Liver (tissue), 9 donors: Measurements from ENCODE around the gene RALGDS. TPM values are rescaled to one million over a fixed set of nuclear protein-coding genes. Genes with fewer than 3 reads are reported as not detected.

Experiments used
- DNase-seq: peaks from one replicate; pipeline ENCODE4 v3.0.0-alpha.2; 2017; ENCODE audit warnings: low spot score
- H3K27ac ChIP-seq, 2 donors: one replicate each; pipeline ENCODE4 v1.7.0; 2013; ENCODE audit warnings: inconsistent platforms in 2 of 2, low read length in 2 of 2, control low read depth in 1 of 2, low read depth in 1 of 2, mild to moderate bottlenecking in 1 of 2
- H3K27me3 ChIP-seq, 4 donors: one replicate each; pipeline versions ENCODE4 v1.6.1 to v1.7.0; 2013; ENCODE audit warnings: low read length in 3 of 4, inconsistent platforms in 1 of 4, mild to moderate bottlenecking in 1 of 4, moderate library complexity in 1 of 4; ENCODE audit not compliant: control insufficient read depth in 4 of 4, insufficient read depth in 4 of 4
- H3K36me3 ChIP-seq, 4 donors: one replicate each; pipeline versions ENCODE4 v1.6.1 to v1.7.0; 2013; ENCODE audit warnings: low read length in 3 of 4, mild to moderate bottlenecking in 3 of 4, low read depth in 1 of 4, moderate library complexity in 1 of 4; ENCODE audit not compliant: control insufficient read depth in 4 of 4, insufficient read depth in 3 of 4
- H3K4me1 ChIP-seq, 4 donors: one replicate each; pipeline versions ENCODE4 v1.6.1 to v1.7.0; 2013; ENCODE audit warnings: low read length in 3 of 4, mild to moderate bottlenecking in 3 of 4, moderate library complexity in 1 of 4; ENCODE audit not compliant: control insufficient read depth in 4 of 4, insufficient read depth in 4 of 4
- H3K4me3 ChIP-seq, 3 donors: one replicate each; pipeline versions ENCODE4 v1.6.1 to v1.7.0; 2013; ENCODE audit warnings: low read length in 3 of 3, control low read depth in 1 of 3, low read depth in 1 of 3, mild to moderate bottlenecking in 1 of 3
- H3K9ac ChIP-seq, 2 donors: one replicate each; pipeline ENCODE4 v1.7.0; 2013; ENCODE audit warnings: low read length in 2 of 2, mild to moderate bottlenecking in 2 of 2, moderate library complexity in 2 of 2, control low read depth in 1 of 2, low read depth in 1 of 2
- H3K9me3 ChIP-seq, 4 donors: one replicate each; pipeline versions ENCODE4 v1.6.1 to v1.7.0; 2013; ENCODE audit warnings: low read length in 3 of 4; ENCODE audit not compliant: control insufficient read depth in 4 of 4
- EGR1 ChIP-seq, 2 donors: IDR thresholded peaks; 2 replicates each; pipeline ENCODE4 v1.6.1; 2016 to 2018; ENCODE audit warnings: antibody characterized with exemption in 2 of 2, low read depth in 2 of 2
- RAD21 ChIP-seq, 2 donors: IDR thresholded peaks; 2 replicates each; pipeline ENCODE4 v1.6.1; 2016; ENCODE audit warnings: antibody characterized with exemption in 2 of 2, mild to moderate bottlenecking in 2 of 2
- REST ChIP-seq: IDR thresholded peaks from 2 replicates; pipeline ENCODE4 v1.6.1; 2016; ENCODE audit warnings: antibody characterized with exemption, mild to moderate bottlenecking
- SP1 ChIP-seq: IDR thresholded peaks from 2 replicates; pipeline ENCODE4 v1.6.1; 2018; ENCODE audit warnings: antibody characterized with exemption, mild to moderate bottlenecking
- TAF1 ChIP-seq: conservative IDR thresholded peaks from 2 replicates; pipeline ENCODE4 v1.6.1; 2016; ENCODE audit warnings: antibody characterized with exemption, mild to moderate bottlenecking
- YY1 ChIP-seq: IDR thresholded peaks from 2 replicates; pipeline ENCODE4 v1.6.1; 2016; ENCODE audit warnings: antibody characterized with exemption, mild to moderate bottlenecking
- ZBTB33 ChIP-seq: IDR thresholded peaks from 2 replicates; pipeline ENCODE4 v1.6.1; 2016; ENCODE audit warnings: antibody characterized with exemption
- WGBS: extraction: QIAGEN DNeasy Blood & Tissue Kit; methylation state at CpG from one replicate; pipeline ENCODE4 v1.1.7; 2013; 5-methylcytosine and 5-hydroxymethylcytosine counted together
- polyA plus RNA-seq, 2 donors: library from polyadenylated mRNA; stranded (reverse) in 1 of 2; unstranded in 1 of 2; fragments of 200-250 nt in 1 of 2; fragments of >200 nt in 1 of 2; fragmentation: Nextera tagmentation in 1 of 2; extraction: Ambion mirVana in 1 of 2; gene quantifications; one replicate each; pipeline versions ENCODE4 v1.2.1 to v1.2.3, GENCODE V29; 2013 to 2015
- total RNA-seq, 2 donors: library from RNA; depleted of rRNA; stranded (reverse); fragments of >200 nt; gene quantifications; one replicate each; pipeline ENCODE4 v1.2.3, GENCODE V29; 2014
- TF ChIP-seq, protein P1 (sequence below): IDR thresholded peaks from 2 replicates; pipeline ENCODE4 v1.6.1; 2016; ENCODE audit warnings: antibody characterized with exemption
- TF ChIP-seq, protein P2 (sequence below): fragments of 150-350 bp; IDR thresholded peaks from 2 replicates; pipeline ENCODE4 v1.5.1; 2017; ENCODE audit warnings: improper control_type of control experiment, low read depth, low read length; ENCODE audit not compliant: missing input control
- donor health status: healthy.
- donor health status: healthy.
- donor health status: healthy.
- donor health status: healthy.
- donor health status: healthy.

Gene RALGDS
- total and polyA plus RNA-seq, 4 donors: 1.3 to 19.0 (median 7.3) TPM

DNA sequence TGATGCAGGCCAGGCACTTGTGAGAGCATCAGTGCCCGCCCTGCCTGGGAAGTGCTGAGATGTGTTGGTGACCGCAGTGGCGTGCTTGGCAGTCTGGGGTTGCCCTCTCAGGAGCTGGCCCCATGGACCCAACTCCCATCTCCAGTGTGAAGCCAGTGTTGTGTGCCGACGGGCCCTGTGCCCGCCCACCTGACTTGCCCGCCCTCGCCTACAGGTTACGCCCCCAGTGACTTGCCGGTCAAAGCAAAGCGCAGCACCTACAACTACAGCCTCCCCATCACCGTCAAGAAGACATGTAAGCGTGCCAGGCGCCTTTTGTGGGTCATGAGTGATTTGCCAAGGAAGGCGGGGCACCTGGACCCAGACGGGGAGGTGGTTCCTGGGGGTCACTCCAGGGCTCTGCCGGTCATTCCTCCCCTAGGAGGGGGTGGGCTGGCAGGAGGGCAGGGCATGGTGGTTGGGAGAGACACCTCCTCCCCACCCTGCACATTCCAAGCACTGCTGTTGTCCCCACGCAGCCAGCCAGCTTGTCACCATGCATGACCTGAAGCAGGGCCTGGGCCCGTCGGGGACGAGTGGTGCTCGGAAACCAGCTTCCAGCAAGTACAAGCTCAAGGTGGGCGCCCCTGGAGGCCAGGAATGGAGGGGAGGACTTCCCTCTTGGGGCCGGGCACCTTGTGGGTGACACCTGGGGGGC is 66.7 kb downstream of the RALGDS start:
- Histone ChIP-seq H3K4me1 (no peaks in the 10 kb centered on the region), H3K27ac (no peak overlapping the region), H3K9ac (no peak overlapping the region), H3K4me3 (no peak overlapping the region), H3K36me3 (peaks cover 9 to 79% (median 33%) of the 10 kb centered on the region in 4 donors), H3K27me3 (no peaks in the 10 kb centered on the region), H3K9me3 (no peaks in the 10 kb centered on the region)
- 94% methylated on average over 24 of the region's 24 CpGs for WGBS
- TF ChIP-seq EGR1 (IDR thresholded peaks at IDR 0.05; ENCODE audit: low read depth in 2 of 2): no peak
- no peak for TF ChIP-seq YY1
- no peak for TF ChIP-seq TAF1
- no peak for DNase-seq

- Histone ChIP-seq H3K4me1 (no peaks in the 10 kb centered on the region), H3K4me3 (no peak overlapping the region), H3K27me3 (no peaks in the 10 kb centered on the region), H3K27ac (no peak overlapping the region), H3K9me3 (no peaks in the 10 kb centered on the region), H3K9ac (no peak overlapping the region), H3K36me3 (peaks cover 9 to 78% (median 28%) of the 10 kb centered on the region in 4 donors)
- TF ChIP-seq SP1 (no peak), REST (no peak), YY1 (no peak), RAD21 (IDR thresholded peaks at IDR 0.05) (no peak), EGR1 (IDR thresholded peaks at IDR 0.05; ENCODE audit: low read depth in 2 of 2) (no peak), ZBTB33 (no peak)
- TF ChIP-seq, protein P1, sequence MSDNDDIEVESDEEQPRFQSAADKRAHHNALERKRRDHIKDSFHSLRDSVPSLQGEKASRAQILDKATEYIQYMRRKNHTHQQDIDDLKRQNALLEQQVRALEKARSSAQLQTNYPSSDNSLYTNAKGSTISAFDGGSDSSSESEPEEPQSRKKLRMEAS: no peak
- TF ChIP-seq, protein P2, sequence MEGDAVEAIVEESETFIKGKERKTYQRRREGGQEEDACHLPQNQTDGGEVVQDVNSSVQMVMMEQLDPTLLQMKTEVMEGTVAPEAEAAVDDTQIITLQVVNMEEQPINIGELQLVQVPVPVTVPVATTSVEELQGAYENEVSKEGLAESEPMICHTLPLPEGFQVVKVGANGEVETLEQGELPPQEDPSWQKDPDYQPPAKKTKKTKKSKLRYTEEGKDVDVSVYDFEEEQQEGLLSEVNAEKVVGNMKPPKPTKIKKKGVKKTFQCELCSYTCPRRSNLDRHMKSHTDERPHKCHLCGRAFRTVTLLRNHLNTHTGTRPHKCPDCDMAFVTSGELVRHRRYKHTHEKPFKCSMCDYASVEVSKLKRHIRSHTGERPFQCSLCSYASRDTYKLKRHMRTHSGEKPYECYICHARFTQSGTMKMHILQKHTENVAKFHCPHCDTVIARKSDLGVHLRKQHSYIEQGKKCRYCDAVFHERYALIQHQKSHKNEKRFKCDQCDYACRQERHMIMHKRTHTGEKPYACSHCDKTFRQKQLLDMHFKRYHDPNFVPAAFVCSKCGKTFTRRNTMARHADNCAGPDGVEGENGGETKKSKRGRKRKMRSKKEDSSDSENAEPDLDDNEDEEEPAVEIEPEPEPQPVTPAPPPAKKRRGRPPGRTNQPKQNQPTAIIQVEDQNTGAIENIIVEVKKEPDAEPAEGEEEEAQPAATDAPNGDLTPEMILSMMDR: no peak
- 94% methylated on average over 9 of the region's 9 CpGs for WGBS
- no peak for DNase-seq
Measured at GRCh38 chr9:133051966-133052539, 69.0 kb downstream of the RALGDS start.
